HFF-Myc (cell line): ENCODE data around the gene CEBPE.

ENCODE experiments used
- DNase-seq: peaks from one replicate; pipeline ENCODE4 v3.0.0-alpha.2; 2011; ENCODE audit warnings: low read depth; ENCODE audit errors: extremely low read depth
- H3K4me3 ChIP-seq: replicated peaks from 2 replicates; pipeline ENCODE4 v1.5.1; 2011; ENCODE audit warnings: low read depth, mild to moderate bottlenecking, control low read depth, low read length
- TF ChIP-seq, protein P1 (sequence below): IDR thresholded peaks from 2 replicates; pipeline ENCODE4 v1.5.1; 2012; ENCODE audit warnings: mild to moderate bottlenecking, low read depth, low read length, control low read depth; ENCODE audit errors: missing control alignments

Gene CEBPE

DNA sequence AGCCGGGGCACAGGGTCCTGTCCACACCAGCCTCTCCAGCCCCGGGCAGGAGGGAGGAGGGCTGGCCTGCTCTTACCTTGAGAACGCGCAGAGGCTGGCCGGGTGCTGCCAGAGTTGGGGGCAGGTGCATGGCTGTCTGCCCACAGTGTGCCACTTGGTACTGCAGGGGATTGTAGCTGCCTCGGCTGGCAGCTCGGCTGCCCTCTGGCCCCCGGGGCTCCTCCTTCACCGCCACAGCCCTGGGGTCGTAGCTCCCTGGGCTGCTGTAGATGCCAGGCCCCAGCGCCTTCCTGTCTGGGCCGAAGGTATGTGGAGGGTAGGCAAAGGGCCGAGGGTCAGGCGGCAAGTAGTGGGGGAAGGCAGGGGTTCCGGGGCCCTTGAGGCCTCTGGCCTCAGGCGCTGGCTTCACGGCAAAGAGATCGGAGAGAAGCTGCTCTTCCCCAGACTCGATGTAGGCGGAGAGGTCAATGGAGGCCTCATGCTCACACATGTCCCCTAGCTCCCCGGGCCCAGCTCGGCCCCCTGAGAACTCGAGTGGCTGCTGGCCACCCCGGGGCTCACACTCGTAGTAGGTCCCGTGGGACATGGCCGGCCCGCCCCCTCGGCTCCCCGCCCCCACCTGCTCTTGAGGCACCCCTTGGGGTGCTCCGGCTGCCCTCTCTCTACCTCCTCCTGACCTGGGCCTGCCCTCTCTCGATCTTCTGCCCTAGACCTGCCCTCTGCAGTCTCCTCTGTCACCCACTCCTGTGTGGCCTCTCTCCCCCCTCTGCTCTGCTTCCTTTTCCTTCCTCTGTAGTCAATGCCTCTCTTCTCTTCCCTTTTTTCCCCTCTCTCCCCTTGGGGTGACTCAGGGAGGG, at the start of gene CEBPE:
TSS of gene CEBPE (minus strand) at position 750 of the 857 bp plus-strand sequence. CDS start at position 586, 164 bp downstream.
- no peak within 1 kb of the TSS for H3K4me3 ChIP-seq
- TF ChIP-seq, protein P1, sequence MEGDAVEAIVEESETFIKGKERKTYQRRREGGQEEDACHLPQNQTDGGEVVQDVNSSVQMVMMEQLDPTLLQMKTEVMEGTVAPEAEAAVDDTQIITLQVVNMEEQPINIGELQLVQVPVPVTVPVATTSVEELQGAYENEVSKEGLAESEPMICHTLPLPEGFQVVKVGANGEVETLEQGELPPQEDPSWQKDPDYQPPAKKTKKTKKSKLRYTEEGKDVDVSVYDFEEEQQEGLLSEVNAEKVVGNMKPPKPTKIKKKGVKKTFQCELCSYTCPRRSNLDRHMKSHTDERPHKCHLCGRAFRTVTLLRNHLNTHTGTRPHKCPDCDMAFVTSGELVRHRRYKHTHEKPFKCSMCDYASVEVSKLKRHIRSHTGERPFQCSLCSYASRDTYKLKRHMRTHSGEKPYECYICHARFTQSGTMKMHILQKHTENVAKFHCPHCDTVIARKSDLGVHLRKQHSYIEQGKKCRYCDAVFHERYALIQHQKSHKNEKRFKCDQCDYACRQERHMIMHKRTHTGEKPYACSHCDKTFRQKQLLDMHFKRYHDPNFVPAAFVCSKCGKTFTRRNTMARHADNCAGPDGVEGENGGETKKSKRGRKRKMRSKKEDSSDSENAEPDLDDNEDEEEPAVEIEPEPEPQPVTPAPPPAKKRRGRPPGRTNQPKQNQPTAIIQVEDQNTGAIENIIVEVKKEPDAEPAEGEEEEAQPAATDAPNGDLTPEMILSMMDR: no peak
- no peak for DNase-seq

DNA sequence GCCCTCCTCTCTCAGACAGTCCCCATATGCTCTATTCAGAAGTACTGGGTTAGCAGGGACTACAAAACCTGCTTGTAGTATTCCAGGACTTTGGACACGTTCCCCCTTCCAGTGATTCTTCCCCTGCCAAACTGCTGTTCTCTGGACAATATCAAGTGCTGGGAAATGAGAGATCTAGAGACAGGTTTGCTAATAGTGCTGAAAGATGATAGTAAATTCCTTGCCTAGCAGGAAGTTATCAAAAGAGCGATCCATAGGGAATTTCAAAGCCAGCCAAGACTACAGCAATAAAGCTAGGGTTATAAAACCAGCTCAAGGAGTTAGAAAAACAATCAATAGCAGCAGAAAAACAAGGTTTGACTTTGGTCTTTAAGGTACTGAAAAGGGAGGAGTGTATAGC, 49.2 kb upstream of the CEBPE start:
- no peak for DNase-seq
- TF ChIP-seq, protein P1: no peak
- no peak overlapping the region for H3K4me3 ChIP-seq

DNA sequence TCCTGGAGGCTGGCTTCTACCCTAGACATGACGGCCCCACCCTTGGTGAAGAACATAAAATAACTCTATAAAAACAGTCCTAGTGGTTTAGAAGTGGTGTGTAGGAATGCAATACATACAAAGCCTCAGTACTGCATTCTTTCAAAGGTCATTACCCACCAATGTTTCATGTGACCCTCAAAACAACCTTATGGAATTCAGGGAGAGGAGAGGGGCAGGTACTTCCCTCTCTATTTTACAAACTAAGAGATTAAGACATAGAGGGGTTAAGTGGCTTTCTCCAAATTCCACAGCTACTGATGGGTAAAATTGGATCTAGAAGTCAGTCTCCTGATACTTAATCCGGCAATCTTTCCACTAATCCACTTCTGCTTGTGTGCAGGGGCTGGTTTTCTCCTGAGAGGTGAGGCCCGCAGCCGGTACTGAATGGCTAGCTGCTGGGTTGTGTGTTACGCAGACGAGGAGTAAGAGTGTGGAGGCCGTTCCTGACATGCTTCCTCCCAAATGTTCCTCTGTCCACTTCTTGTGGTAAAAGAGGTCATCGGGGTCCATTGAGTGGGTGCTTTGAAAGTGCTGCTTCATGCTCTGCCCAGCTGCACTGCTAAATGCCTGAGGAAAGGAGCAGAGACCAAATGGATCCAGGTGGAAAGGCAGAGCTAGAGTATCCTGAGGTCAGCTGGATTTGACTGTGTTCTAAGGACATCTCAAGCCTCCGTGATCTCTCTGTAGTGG, 48.2 kb upstream of the CEBPE start:
- H3K4me3 ChIP-seq: no peak overlapping the region
- DNase-seq: no peak
- TF ChIP-seq, protein P1: no peak

DNA sequence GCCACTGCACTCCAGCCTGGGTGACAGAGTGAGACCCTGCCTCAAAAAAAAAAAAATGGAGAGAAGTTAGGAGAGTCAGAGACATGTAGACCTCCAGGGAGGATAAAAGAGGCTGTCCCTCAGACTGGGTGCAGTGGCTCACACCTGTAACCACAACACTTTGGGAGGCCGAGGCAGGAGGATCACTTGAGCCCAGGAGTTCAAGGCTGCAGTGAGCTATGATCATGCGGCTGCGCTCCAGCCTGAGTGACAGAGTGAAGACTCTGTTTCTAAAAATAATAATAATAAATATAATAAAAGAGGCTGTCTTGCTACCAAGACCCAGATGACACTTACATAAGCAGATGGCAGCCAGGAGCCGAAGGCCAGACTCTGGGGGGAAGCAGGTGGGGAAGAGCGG, 45.9 kb upstream of the CEBPE start:
- no peak for DNase-seq
- H3K4me3 ChIP-seq: no peak overlapping the region
- TF ChIP-seq, protein P1: no peak

DNA sequence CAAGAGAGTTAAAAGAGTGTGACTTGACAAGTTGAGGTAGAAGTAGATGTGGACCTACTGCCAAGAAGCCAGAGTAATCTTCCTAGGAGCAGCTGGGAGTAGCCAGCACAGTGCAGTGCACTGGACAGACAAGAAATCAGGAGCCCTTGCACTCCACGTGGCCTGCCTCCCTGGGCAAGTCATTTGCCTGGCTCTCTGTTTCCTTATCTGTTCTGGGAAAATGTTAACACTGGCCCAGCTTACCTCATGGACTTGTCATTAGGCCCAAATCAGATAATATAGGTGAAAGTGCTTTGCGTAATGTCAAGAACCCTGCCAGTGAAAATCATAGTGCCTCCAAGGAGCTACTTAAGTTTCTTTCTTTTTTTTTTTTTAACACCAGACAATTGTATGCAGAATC, 45.2 kb upstream of the CEBPE start:
- DNase-seq: no peak
- TF ChIP-seq, protein P1: no peak
- no peak overlapping the region for H3K4me3 ChIP-seq

DNA sequence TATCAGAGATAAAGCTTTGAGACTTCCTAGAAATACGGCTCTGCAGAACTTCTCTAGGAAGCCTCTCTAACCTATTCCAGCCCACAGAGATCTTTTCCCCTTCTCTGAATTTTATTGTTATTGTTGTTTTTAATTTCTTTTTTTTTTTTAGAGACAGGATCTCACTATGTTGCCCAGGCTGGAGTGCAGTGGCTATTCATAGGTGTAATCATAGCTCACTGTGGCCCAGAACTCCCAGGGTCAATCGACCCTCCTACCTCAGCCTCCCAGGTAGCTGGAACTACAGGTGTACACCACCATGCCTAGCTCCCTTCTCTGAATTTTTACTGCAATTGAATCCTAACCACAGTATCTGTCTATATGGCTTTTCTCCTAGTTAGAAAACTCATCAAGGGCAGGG, 44.8 kb upstream of the CEBPE start:
- DNase-seq: no peak
- no peak overlapping the region for H3K4me3 ChIP-seq
- TF ChIP-seq, protein P1: no peak
